ENCODE measurements around the gene ATP6V1G3. TPM values are rescaled to one million over a fixed set of nuclear protein-coding genes. Genes with fewer than 3 reads are reported as not detected.
A peak's percentile ranks its signal among the peaks of the same experiment; 100 is the strongest.
"Not testable (repeated sequence)": the region's sequence is repeated elsewhere in the genome, so short reads cannot be mapped to it uniquely, and the experiment has no call there.

Gene ATP6V1G3
- total RNA-seq, 1 donor from 2014 or later: not detected

GRCh38 chr1:198543670-198544260 lies 3.3 kb upstream of the ATP6V1G3 start:
- no peak for DNase-seq (ENCODE audit: low read depth)

GRCh38 chr1:198542632-198543031 lies 2.2 kb upstream of the ATP6V1G3 start:
- DNase-seq (ENCODE audit: low read depth): no peak

GRCh38 chr1:198541737-198542136 lies 1.3 kb upstream of the ATP6V1G3 start:
- DNase-seq (ENCODE audit: low read depth): no peak

GRCh38 chr1:198538579-198539364 lies 1.7 kb downstream of the ATP6V1G3 start:
- DNase-seq (ENCODE audit: low read depth): no peak

- DNase-seq (ENCODE audit: low read depth): peak; percentile 53
Measured at GRCh38 chr1:198535631-198536030, 4.8 kb downstream of the ATP6V1G3 start.

- no peak for DNase-seq (ENCODE audit: low read depth)
Measured at GRCh38 chr1:198534548-198535418, 5.7 kb downstream of the ATP6V1G3 start.

- peak; percentile 55 for DNase-seq (ENCODE audit: low read depth)
Measured at GRCh38 chr1:198531891-198532290, 8.6 kb downstream of the ATP6V1G3 start.

GRCh38 chr1:198530953-198531352 lies 9.5 kb downstream of the ATP6V1G3 start:
- peak; percentile 77 for DNase-seq (ENCODE audit: low read depth)

GRCh38 chr1:198529414-198529813 lies 11.1 kb downstream of the ATP6V1G3 start:
- DNase-seq (ENCODE audit: low read depth): peak; percentile 78

- peak; percentile 5 for DNase-seq (ENCODE audit: low read depth)
Measured at GRCh38 chr1:198528364-198528763, 12.1 kb downstream of the ATP6V1G3 start.

- no peak for DNase-seq (ENCODE audit: low read depth)
Measured at GRCh38 chr1:198524556-198524955, 15.9 kb downstream of the ATP6V1G3 start.

- DNase-seq (ENCODE audit: low read depth): not testable (repeated sequence)
Measured at GRCh38 chr1:198524127-198524526, 16.4 kb downstream of the ATP6V1G3 start.

- no peak for DNase-seq (ENCODE audit: low read depth)
Measured at GRCh38 chr1:198523182-198523950, 17.1 kb downstream of the ATP6V1G3 start.

GRCh38 chr1:198520524-198521254 lies 19.8 kb downstream of the ATP6V1G3 start:
- DNase-seq (ENCODE audit: low read depth): no peak

- no peak for DNase-seq (ENCODE audit: low read depth)
Measured at GRCh38 chr1:198519639-198520501, 20.6 kb downstream of the ATP6V1G3 start.

- no peak for DNase-seq (ENCODE audit: low read depth)
Measured at GRCh38 chr1:198517623-198518199, 22.8 kb downstream of the ATP6V1G3 start.

- peak; percentile 13 for DNase-seq (ENCODE audit: low read depth)
Measured at GRCh38 chr1:198500096-198500495, 40.4 kb downstream of the ATP6V1G3 start.

- DNase-seq (ENCODE audit: low read depth): peak; percentile 44
Measured at GRCh38 chr1:198499588-198499987, 40.9 kb downstream of the ATP6V1G3 start.

GRCh38 chr1:198498881-198499280 lies 41.6 kb downstream of the ATP6V1G3 start:
- no peak for DNase-seq (ENCODE audit: low read depth)

Measured in myocyte (in vitro differentiated cells).